ENCODE results near the gene HMGB4. TPM values are rescaled to one million over a fixed set of nuclear protein-coding genes. Genes with fewer than 3 reads are reported as not detected.
A peak's percentile ranks its signal among the peaks of the same experiment; 100 is the strongest.

HMGB4 gene
- total RNA-seq, 4 donors from 2014 or later = not detected

DNA sequence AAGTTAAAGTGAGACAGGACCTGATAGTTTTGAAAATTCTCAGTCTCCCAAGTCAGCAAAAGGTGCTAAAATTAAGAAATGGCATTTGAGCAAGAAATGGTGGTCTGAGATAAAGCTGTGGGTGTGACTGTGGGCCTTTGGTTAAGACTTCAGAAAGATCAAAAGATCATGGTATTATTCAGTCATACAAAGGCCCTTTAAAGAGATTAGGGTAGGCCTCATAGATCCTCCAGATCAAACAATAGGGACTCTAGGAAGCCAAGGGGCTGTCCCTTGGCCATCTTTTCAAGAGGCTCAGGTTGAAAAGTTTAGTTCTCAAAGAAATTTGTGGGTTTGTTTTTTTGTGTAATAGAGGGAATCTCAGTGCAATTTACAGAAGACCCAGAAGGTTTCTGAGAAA lies 8.4 kb downstream of the HMGB4 start:
- intact Hi-C loops (cut with DNase I) = no loop called here
- H3K27me3 ChIP-seq = no peaks in the 10 kb centered on the region
- no peak overlapping the region for H3K27ac ChIP-seq (replicated peaks in 1 of 4)
- peaks cover 0 to 4% (median 0%) of the 10 kb centered on the region in 4 donors for H3K9me3 ChIP-seq
- TF ChIP-seq, protein P1, sequence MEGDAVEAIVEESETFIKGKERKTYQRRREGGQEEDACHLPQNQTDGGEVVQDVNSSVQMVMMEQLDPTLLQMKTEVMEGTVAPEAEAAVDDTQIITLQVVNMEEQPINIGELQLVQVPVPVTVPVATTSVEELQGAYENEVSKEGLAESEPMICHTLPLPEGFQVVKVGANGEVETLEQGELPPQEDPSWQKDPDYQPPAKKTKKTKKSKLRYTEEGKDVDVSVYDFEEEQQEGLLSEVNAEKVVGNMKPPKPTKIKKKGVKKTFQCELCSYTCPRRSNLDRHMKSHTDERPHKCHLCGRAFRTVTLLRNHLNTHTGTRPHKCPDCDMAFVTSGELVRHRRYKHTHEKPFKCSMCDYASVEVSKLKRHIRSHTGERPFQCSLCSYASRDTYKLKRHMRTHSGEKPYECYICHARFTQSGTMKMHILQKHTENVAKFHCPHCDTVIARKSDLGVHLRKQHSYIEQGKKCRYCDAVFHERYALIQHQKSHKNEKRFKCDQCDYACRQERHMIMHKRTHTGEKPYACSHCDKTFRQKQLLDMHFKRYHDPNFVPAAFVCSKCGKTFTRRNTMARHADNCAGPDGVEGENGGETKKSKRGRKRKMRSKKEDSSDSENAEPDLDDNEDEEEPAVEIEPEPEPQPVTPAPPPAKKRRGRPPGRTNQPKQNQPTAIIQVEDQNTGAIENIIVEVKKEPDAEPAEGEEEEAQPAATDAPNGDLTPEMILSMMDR (IDR thresholded peaks at IDR 0.05) = no peak
- no peak for TF ChIP-seq POLR2A (IDR thresholded peaks at IDR 0.05; ENCODE audit: low read depth)
- TF ChIP-seq POLR2AphosphoS5 (IDR thresholded peaks at IDR 0.05) = no peak
- TF ChIP-seq EP300 (IDR thresholded peaks at IDR 0.05) = no peak
- H3K4me1 ChIP-seq = no peaks in the 10 kb centered on the region
- no peak overlapping the region for H3K4me3 ChIP-seq
- no peak for DNase-seq (ENCODE audit: extremely low spot score)
- H3K36me3 ChIP-seq = no peaks in the 10 kb centered on the region

DNA sequence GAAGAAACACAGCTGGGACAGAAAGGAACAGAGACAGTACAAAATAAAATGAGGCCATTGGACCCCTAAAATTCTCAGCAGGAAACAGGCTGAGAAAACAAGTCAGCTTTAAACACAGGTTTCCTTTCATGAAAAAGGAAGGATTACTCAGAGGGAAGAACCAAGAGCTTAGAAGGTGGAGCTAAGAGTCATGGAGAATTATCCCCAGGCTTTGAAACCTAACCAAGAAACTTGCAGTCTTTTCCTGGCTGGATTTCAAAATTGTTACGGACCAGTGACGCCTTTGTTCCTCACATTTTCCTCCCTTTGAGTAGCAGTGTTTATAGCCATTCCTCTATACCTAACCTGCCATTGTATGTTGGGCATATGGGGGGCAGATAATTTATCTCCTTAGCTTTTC lies 8.8 kb downstream of the HMGB4 start:
- H3K27ac ChIP-seq (replicated peaks in 1 of 4) = no peak overlapping the region
- no peaks in the 10 kb centered on the region for H3K4me1 ChIP-seq
- H3K9me3 ChIP-seq = peaks cover 0 to under 1% (median 0%) of the 10 kb centered on the region in 4 donors
- H3K4me3 ChIP-seq = no peak overlapping the region
- TF ChIP-seq EP300 (IDR thresholded peaks at IDR 0.05) (no peak), POLR2AphosphoS5 (IDR thresholded peaks at IDR 0.05) (no peak), POLR2A (IDR thresholded peaks at IDR 0.05; ENCODE audit: low read depth) (no peak)
- TF ChIP-seq, protein P1 (IDR thresholded peaks at IDR 0.05) = no peak
- no peaks in the 10 kb centered on the region for H3K27me3 ChIP-seq
- intact Hi-C loops (cut with DNase I) = no loop called here
- H3K36me3 ChIP-seq = no peaks in the 10 kb centered on the region
- whole genome bisulfite sequencing = 41% methylated on average over 2 of the region's 2 CpGs
- no peak for DNase-seq (ENCODE audit: extremely low spot score)

DNA sequence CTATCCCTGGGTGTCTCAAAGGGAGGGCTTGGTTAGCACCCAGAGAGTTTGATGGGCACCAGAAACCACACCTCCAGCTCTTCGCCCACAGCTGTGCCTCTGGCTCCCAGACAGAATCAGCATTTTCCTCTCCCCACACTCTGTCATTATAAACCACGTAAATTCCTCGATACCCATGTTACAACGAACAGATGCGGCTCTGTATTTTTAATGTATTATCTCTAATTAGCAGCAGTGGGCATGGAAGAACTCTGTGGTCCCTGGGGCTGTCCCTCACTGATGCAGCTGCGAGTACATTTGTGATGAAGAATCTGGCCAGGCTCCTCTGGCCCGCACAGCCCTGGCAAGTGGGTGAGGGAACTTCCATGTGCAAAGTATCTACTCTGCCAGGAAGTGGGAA lies 10.8 kb downstream of the HMGB4 start:
- no peak overlapping the region for H3K27ac ChIP-seq (replicated peaks in 1 of 4)
- H3K4me3 ChIP-seq = no peak overlapping the region
- TF ChIP-seq POLR2A (IDR thresholded peaks at IDR 0.05; ENCODE audit: low read depth) (no peak), EP300 (IDR thresholded peaks at IDR 0.05) (no peak), POLR2AphosphoS5 (IDR thresholded peaks at IDR 0.05) (no peak)
- TF ChIP-seq, protein P1 (IDR thresholded peaks at IDR 0.05) = no peak
- 80% methylated on average over 7 of the region's 7 CpGs for WGBS
- DNase-seq (ENCODE audit: extremely low spot score) = no peak
- no peaks in the 10 kb centered on the region for H3K4me1 ChIP-seq
- H3K27me3 ChIP-seq = peaks cover 0 to 9% (median 0%) of the 10 kb centered on the region in 4 donors
- no peaks in the 10 kb centered on the region for H3K9me3 ChIP-seq
- H3K36me3 ChIP-seq = no peaks in the 10 kb centered on the region
- intact Hi-C loops (cut with DNase I) = no loop called here

DNA sequence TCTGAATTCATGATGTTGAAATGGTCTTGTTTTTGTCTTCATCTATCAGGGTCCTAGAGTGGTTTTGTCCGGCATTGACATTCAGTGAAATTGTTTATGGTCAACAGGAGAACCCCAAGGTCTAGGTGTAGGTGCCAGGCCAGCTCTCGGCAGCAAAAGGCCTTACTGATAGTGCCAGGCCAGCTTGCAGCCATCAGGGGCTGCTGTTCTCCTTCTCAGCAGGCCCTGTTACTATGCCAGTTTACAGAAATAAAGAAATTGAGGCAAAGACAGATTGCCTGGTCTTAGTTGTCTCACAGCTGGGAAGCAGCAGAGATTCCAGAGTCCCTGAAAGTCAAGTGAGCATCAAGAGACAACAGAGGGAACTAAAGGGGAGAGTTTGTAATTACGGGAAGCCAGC lies 12.0 kb downstream of the HMGB4 start:
- peaks cover 0 to 13% (median 0%) of the 10 kb centered on the region in 4 donors for H3K27me3 ChIP-seq
- intact Hi-C loops (cut with DNase I) = no loop called here
- H3K27ac ChIP-seq (replicated peaks in 1 of 4) = no peak overlapping the region
- no peak for TF ChIP-seq POLR2AphosphoS5 (IDR thresholded peaks at IDR 0.05)
- TF ChIP-seq, protein P1 (IDR thresholded peaks at IDR 0.05) = peak in 1 of 3 experiments; percentile 13
- WGBS = 78% methylated on average over 3 of the region's 3 CpGs
- H3K4me1 ChIP-seq = no peaks in the 10 kb centered on the region
- no peaks in the 10 kb centered on the region for H3K36me3 ChIP-seq
- H3K4me3 ChIP-seq = no peak overlapping the region
- no peaks in the 10 kb centered on the region for H3K9me3 ChIP-seq
- no peak for DNase-seq (ENCODE audit: extremely low spot score)

DNA sequence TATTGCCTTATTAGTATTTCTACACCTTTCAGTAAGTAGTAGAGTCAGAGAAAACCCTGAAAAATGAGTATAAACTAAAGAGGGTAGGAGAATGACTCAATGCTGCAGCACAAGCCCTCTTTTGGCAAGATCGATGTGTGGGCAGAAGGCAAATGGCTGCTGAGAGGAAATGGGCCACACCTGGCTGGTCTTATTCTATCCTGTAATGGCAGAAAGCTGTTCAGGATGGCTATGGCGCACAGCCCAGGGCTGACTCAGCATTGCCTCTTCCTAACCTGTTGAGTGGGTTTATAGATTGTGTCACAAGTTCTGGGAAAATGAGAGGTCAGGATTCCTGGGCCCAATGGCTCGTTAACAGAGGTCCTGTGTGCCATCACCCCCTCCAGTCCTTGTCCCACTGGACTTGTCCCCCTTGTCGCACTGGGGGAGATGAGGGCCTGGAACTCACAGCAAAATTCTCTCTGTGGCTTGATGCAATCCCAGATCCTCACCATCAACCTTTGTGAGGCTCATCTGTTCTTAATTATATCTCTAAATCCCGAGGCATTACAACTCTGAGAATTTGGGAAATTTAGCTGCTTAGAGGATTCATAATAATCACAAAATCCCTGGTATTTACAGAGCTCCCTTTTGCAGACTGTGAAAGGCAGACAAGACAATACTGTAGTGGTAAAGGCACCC lies 13.2 kb downstream of the HMGB4 start:
- Histone ChIP-seq H3K9me3 (no peaks in the 10 kb centered on the region), H3K4me1 (no peaks in the 10 kb centered on the region), H3K27me3 (peaks cover 0 to 18% (median 2%) of the 10 kb centered on the region in 4 donors), H3K4me3 (no peak overlapping the region), H3K36me3 (no peaks in the 10 kb centered on the region), H3K27ac (replicated peaks in 1 of 4) (no peak overlapping the region)
- TF ChIP-seq POLR2A (IDR thresholded peaks at IDR 0.05; ENCODE audit: low read depth) (no peak), EP300 (IDR thresholded peaks at IDR 0.05) (no peak), POLR2AphosphoS5 (IDR thresholded peaks at IDR 0.05) (no peak)
- TF ChIP-seq, protein P1 (IDR thresholded peaks at IDR 0.05) = no peak
- WGBS = 74% methylated on average over 5 of the region's 5 CpGs
- intact Hi-C loops (cut with DNase I) = no loop called here
- DNase-seq (ENCODE audit: extremely low spot score) = no peak

Measured in esophagus muscularis mucosa (tissue), 4 donors.